COLO829 (cell line): ENCODE data around the gene HSP90AA1.
"Not testable (repeated sequence)": the region's sequence is repeated elsewhere in the genome, so short reads cannot be mapped to it uniquely, and the experiment has no call there.

Experiments used
- DNase-seq: peaks from one replicate; pipeline ENCODE4 v3.0.0; 2012; ENCODE audit warnings: low spot score

Gene HSP90AA1

DNA sequence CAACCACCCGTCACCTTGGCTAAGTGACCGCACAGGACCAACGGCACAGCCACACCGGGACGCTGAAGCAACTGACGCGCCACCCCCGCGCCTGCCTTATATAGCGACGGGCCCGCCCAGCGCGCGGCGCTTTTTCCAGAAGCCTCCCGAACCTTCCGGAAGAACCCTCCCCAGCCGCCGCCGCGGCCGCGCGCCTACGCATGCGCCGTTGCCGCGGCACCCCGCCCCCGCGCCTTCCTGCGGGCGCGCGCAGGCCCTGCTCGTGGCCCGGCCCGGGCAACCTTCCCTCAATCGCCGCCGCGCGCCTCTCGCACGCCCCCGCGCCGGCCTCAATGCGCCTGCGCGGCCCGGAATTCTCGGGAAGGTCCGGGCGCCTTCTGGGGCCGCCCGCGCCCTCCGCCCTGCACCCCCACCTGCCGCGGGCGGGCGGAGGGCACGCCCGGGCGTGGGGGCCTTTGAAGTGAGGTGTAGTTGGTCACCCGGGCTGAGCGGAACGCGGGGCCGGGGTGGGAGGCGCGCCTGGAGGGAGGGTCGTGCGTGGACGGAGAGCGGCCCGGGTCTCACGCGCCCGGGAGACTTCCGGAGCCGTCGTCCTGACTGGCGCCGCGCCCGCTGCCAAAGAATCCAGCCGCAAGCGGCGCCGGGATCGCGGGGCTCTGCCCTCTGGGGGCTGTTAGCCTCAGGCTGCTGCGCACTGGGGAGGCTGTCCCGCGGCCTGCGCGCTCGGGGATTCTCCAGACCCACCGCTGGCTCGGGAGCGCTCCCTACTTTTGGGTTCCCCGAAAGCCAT lies at the start of gene HSP90AA1:
Gene HSP90AA1, minus strand, starts transcription at position 73 of the 790 bp plus-strand sequence. CDS start 666 bp downstream, outside the sequence.
- DNase-seq, result peak; percentile 92

DNA sequence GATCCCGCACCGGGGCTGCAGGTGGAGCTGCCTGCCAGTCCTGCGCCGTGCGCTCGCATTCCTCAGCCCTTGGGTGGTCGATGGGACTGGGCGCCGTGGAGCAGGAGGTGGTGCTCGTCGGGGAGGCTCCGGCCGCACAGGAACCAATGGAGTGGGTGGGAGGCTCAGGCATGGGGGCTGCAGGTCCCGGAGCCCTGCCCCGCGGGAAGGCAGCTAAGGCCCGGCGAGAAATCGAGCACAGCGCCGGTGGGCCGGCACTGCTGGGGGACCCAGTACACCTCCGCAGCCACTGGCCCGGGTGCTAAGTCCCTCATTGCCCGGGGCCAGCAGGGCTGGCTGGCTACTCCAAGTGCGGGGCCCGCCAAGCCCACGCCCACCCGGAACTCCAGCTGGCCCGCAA lies 48.6 kb upstream of the HSP90AA1 start:
- not testable (repeated sequence) for DNase-seq

DNA sequence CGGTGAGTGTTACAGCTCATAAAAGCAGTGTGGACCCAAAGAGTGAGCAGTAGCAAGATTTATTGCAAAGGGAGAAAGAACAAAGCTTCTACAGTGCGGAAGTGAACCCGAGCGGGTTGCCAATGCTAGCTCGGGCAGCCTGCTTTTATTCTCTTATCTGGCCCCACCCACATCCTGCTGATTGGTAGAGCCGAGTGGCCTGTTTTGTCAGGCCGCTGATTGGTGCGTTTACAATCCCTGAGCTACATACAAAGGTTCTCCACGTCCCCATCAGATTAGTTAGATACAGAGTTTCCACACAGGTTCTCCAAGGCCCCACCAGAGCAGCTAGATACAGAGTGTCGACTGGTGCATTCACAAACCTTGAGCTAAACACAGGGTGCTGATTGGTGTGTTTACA lies 47.9 kb upstream of the HSP90AA1 start:
- DNase-seq, result not testable (repeated sequence)

DNA sequence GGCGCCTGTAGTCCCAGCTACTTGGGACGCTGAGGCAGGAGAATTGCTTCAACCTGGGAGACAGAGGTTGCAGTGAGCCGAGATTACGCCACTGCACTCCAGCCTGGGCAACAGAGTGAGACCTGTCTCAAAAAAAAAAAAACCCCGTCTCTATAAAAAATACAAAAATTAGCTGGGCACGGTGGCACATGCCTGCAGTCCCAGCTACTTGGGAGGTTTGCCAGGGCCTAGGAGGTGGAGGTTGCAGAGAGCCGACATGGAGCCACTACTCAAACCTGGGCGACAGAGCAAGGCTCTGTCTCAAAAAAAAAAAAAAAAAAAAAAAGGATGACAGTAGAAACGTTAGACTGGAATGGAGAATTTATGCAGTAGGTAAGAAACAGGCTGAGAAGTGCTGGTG lies 47.2 kb upstream of the HSP90AA1 start:
- not testable (repeated sequence) for DNase-seq

DNA sequence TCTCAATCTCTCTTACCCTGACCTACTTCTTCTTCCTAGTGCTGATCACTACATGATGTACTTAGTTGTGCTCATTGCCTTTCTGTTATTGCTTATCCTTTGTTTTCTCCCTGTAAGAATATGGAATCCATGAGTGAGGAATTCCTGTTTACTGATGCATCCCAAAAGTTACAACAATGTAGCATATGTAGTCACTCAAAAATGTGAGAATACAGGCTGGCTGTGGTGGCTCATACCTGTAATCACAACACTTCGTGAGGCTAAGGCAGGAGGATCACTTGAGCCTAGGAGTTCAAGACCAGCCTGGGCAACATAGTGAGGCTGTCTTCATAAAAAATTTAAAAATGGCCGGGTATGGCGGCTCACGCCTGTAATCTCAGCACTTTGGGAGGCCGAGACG lies 44.9 kb upstream of the HSP90AA1 start:
- DNase-seq, result no peak

DNA sequence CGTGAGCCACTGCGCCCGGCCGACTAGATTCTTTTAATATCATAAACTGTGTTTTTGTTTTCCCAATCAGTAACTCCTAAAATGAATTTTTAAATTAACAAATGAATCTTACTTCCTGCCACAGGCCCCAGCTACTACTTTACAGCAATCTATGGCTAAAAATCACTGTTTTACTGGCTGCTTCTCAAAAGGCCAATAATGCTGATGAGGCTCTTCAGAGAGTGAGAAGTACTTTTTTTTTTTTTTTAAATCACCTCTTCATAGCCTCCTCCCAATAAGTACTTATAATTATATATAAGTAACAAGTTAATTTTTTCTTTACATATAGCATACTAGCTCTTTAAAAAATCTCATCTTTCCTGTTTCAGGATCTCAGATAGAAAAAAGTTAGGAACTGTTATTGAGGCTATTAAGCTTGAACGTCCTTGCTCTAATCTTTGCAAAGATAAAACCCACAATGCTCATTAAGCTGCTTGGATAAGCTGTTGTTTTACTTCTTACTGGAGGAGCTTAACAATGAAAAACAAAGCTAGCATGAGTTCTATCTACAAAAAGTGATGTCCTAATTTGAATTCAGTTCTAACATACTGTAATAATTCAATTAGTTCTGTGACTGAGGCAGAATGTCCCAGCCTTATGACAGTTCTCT lies 40.1 kb upstream of the HSP90AA1 start:
- DNase-seq, result no peak

DNA sequence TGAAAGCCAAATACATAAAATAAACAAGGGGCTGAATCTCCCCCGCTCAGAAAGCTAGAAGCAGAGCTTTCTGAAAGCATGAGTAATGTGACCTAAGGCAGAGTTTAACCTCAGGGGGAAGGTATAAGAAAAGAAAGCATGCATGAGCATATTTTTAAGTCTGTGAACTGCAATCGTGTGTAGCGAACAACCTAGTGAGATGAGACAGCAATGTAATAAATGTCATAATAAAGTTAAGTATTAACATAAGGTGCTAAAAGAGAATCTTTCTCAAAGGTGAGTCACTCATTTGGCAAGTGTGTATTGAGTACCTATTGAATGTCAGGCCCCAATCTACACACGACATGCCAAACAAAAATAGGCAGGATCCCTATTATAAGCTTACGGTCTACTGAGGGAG lies 38.7 kb upstream of the HSP90AA1 start:
- DNase-seq, result no peak

DNA sequence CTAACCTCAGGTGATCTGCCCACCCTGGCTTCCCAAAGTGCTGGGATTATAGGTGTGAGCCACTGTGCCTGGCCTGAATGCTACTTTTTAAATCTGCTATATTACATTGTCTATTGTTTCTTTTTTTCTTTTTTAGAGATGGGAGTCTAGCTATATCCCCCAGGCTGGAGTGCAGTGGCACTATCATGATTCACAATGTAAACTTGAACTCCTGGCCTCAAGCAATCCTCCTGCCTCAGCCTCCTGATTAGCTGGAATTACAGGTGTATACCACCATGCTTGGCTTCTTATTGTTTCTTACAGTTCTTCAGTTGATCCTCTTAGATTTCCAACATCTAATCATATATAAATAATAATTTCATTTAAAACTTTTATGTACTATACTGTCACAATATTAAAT lies 37.6 kb upstream of the HSP90AA1 start:
- DNase-seq, result no peak

DNA sequence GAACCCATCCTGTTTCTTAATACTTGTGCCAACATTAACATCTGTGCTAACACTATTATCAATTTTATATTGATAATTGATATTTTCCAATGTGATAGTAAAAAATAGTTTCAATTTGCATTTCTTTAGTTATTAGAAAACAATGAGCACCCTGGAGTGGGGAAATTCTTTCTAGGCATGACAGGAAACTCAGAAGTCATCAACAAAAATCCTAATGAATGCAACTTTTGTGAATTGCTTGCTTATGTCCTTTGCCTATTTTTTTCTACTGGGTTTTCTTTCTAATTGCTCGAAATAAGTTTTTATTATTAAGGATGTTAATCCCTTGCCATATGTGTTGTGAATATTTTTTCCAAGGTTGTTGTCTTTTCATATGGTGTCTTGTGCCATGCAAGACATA lies 34.7 kb upstream of the HSP90AA1 start:
- peak; percentile 56 for DNase-seq

DNA sequence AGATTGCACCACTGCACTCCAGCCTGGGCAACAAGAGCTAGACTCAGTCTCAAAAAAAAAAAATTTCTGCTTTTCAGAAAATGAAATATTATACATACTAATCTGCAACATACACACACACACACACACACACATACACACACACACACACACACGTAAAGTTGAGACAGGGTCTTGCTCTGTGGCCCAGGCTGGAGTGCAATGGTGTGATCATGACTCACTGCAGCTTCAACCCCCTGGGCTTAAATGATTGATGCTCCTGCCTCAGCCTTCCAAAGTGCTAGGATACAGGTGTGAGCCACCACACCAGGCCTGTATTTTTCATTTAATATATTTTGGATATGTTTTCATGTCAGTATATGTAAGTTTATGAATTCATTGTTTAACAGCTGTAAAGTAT lies 34.0 kb upstream of the HSP90AA1 start:
- no peak for DNase-seq

DNA sequence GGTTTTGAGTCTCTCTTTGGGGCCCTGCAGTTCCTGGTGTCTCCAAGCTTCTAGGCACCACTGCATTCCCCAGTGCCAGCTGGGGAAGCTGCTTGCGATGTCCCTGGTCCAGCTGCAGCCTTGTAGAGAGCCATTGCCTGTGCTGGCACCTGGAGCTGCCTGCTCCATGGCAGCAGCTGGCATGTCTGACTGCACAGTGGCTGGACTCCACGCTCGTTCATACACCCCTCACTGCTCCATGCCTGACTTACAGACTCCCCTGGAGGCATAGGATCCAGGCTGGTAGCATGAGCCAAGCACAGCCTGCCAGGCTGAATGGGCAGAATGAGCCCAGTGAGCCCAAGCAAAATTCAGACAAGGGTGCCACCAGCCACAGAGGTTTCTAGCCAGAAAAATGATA lies 31.0 kb upstream of the HSP90AA1 start:
- DNase-seq, result no peak

DNA sequence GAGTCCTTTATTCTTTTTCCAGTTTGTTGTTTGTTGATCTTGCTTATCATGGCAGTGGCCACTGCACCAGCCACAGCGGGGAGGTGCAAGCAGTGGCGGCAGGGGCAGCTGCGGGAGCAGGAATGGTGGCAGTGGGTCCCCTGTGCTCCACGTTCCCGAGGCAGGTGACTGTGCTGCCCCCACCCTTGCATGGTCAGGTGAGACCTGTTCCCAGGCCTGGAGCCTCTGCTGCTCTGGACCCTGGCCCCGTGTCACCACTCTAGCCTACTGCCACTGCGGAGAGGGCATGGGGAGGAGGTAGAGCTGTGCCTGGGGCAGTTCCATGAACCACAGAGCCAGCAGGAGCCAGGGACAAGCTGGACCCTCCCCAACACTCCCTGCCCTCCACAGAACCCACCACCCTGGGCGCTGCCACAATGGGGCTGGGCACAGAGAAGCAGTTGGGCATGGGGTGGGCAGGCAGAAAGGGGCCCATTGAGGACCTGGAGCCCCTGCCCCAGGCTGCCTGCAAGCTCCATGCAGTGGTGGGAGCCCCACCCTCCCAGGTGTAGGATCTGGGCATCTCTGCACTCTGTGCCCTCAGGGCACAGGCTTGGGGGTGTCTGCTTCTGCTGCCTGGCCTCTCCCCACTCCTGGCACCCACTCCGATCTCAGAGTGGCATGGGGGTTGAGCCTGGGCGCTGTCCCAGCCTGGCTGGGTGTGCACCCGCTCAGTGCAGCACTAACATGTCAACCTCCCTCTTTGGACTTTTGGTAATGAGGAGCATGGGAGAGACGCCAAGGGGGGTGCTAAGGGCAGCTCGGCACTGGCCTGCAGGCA lies 29.7 kb upstream of the HSP90AA1 start:
- no peak for DNase-seq

DNA sequence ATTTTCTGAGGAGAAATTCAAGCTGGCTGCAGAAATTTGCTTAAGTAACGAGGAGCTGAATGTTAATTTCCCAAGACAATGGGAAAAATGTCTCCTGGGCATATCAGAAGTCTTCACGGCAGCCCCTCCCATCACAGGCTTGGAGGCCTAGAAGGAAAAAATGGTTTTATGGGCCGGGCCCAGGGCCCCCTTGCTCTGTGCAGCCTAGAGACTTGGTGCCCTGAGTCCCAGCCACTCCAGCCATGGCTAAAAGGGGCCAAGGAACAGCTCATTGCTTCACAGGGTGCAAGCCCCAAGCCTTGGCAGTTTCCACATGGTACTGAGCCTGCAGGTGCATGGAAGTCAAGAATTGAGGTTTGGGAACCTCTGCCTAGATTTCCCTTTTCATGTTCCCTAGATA lies 24.3 kb upstream of the HSP90AA1 start:
- no peak for DNase-seq

DNA sequence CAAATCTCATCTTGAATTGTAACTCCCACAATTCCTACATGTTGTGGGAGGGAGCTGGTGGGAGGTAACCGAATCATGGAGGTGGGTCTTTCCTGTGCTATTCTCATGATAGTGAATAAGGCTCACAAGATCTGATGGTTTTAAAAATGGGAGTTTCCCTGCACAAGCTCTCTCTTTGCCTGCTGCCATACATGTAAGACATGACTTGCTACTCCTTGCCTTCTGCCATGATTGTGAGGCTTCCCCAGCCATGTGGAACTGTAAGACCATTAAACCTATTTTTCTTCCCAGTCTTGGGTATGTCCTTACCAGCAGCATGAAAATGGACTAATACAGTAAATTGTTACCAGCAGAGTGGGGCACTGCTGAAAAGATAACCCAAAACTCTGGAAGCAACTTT lies 22.5 kb upstream of the HSP90AA1 start:
- not testable (repeated sequence) for DNase-seq

DNA sequence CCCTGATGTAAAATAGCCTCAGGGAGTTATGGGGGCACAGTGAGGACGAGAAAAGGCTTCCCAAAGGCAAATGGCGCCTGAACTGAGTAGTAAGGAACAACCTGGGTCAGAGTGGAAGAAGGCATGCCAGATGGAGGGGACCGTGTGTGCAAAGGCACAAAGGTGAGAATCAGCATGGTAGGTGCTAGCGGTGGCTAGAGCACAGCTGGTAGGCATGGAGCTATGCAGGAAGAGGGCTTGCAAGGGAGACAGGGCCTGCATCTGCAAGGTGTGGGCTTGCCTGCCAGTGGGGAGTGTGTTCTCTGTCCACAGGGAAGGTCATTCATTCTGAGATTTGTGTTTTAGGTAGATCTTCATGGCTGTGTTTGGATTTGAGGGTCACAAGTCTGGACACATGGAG lies 18.5 kb upstream of the HSP90AA1 start:
- no peak for DNase-seq

DNA sequence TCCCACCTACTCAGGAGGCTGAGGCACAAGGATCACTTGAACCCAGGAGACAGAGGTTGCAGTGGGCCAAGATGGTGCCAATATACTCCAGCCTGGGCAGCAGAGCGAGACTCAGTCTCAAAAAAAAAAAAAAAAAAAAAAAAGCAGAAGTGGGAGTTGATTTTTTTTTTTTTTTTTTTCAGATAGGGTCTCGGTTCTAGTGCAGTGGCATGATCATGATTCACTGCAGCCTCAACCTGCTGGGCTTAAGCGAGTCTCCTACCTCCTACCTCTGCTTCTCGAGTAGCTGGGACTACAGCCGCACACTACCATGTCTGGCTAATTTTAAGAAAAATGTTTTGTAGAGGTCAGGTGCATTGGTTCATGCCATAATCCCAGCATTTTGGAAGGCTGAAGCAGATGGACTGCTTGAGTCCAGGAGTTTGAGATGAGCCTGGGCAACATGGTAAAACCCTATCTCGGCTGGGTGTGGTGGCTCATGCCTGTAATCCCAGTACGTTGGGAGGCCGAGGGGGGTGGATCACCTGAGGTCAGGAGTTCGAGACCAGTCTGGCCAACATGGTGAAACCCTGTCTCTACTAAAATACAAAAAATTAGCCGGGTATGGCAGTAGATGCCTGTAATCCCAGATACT lies 16.3 kb upstream of the HSP90AA1 start:
- no peak for DNase-seq

DNA sequence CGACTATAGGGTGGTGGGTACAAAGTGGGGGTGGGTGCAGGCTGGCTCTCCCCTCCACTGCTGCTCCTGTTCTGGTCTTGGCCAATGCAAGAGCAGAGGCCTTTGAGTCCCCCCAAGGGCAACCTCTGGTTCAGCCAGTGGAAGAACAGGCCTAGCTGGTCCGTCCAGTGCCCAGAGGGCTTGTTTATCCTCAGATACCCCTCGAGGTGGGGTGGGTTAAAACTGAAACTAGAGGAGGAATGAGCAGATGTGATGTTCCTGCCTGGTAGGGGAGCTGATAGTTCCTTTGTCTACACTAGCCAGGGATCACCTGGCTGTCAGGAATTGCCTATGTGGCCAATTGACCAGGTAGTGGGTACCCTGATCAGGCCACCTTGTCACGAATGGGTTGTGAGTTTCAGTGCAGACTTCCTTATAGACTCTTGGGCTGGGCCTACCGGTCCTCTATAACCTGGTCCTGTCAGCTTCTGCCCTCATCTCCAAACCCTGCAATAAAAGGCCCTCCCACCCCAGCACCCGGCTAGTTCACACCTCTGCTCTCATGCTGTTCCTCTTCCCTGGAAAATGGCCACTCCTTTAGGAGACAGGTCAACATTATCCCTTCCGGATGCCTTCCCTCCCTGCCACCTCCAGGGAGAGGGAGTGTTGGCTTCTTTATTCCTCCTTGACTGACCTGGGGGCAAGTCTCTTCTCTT lies 10.7 kb upstream of the HSP90AA1 start:
- DNase-seq, result no peak

DNA sequence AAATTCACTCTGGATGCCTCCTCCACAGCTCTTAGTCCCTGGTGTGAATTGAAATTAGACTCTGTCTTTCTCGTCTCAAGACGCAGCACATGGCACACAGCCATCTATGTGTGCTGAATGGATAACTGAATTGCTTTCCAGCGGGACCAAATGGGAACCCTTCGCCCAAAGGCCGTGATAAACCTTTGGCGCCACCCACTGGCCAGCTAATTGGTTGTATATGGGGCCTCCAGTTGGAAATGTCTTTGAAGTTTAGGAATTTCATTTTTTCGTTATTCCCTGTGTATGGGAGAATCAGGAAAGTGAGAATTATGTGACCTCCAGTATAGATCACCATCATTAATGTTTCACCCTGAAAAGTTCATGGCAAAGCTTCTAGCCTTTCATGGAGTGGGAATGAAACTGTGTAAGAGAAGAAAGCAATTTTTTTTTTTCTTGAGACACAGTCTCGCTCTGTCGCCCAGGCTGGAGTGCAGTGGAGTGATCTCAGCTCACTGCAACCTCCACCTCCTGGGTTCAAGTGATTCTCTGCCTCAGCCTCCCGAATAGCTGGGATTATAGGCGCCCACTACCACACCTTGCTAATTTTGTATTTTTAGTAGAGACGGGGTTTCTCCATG lies 9.8 kb upstream of the HSP90AA1 start:
- DNase-seq, result peak; percentile 84

DNA sequence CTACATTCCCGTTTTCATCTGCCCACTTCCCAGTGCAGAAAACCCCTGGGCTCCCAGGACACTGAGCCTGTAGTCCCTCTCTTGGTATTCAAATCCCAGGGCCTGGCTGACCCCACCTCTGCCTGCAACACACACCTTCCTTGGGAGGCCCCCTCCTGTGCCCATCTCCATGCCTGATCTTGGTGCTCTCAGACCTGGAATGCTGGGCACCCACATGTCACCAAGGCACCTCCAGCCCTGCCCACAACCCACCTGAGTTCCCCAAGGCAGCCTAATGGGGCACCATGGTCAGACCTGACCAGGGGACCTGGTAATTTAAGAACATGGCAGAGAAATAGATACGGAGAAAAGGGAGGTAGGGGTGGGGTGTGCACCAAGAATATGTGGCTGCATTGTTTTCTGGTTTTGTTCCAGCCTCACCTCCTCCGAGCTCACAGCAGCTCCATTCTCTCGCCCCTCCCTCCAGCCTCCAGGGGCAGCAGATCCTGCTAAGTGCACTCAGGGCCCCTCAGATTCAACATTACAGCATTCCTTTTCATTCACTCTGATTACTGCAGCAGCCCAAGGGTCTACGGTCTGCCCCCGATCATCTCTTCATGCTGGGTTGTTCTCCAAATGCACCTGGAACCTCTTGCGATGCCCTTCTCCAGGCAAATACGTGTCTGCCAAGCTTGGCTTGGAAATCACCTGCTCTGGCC lies 9.2 kb upstream of the HSP90AA1 start:
- DNase-seq, result no peak

DNA sequence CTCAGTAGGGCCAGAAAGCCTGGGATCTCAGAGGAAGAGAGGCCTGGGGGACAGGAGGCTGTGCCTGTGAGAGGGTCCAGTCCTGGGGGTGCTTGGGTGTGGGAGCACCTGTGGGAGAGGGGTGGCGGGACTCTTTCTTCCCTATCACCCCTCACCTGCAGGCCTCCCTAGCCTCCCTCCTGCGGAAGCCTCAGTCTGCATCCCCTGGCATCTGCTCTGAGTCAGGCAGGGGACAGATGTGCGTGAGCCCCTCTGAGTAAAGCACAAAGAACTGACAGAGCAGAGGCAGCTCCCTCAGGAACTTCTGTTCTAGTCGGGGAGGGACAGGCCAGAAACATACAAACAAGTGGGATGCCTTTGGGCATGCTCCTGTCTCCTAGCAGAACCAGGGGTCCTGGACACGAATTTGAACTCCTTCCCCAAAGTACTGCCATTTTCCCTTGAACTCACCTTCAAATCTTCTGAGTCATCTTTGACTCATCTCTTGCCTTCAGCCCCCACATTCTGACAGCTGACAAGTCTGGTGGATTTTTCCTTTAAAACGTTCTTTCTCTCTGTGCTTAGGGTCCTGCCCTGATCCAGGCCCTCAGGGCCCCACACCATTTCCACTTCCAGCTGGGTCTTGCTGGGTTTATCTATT lies 8.5 kb upstream of the HSP90AA1 start:
- no peak for DNase-seq
